GM23338 (cell line): ENCODE measurements around the gene POSTN.

ENCODE experiments used
- CREB1 ChIP-seq: fragments of 250-450 bp; sonication (Bioruptor Pico); IDR thresholded peaks from 2 replicates; pipeline ENCODE4 v1.5.0; 2020; ENCODE audit warnings: low read depth, mild to moderate bottlenecking, moderate library complexity
- CTCF ChIP-seq, 2 experiments: fragments of 200-600 bp in 1 of 2; sonication (generic) in 1 of 2; conservative IDR thresholded peaks; 2 replicates each; pipeline versions ENCODE4 v1.5.1 to v1.6.1; 2016 to 2017; ENCODE audit warnings: antibody characterized with exemption in 2 of 2, low read depth in 2 of 2, mild to moderate bottlenecking in 2 of 2, moderate library complexity in 1 of 2
- EZH2 ChIP-seq: fragments of 200-600 bp; sonication (generic); IDR thresholded peaks from one replicate; pipeline ENCODE4 v1.8.0; 2017; ENCODE audit warnings: antibody characterized with exemption, mild to moderate bottlenecking, low read depth; ENCODE audit not compliant: unreplicated experiment
- EZH2phosphoT487 ChIP-seq: fragments of 200-600 bp; sonication (generic); IDR thresholded peaks from one replicate; pipeline ENCODE4 v1.8.1; 2018; ENCODE audit warnings: antibody characterized with exemption; ENCODE audit not compliant: unreplicated experiment
- JUNB ChIP-seq: IDR thresholded peaks from one replicate; pipeline ENCODE4 v1.6.1; 2016; ENCODE audit warnings: antibody characterized with exemption; ENCODE audit not compliant: unreplicated experiment
- NANOG ChIP-seq: IDR thresholded peaks from 2 replicates; pipeline ENCODE4 v1.6.1; 2016; ENCODE audit warnings: antibody characterized with exemption, borderline replicate concordance
- POLR2AphosphoS5 ChIP-seq: IDR thresholded peaks from 2 replicates; pipeline ENCODE4 v1.6.1; 2016; ENCODE audit warnings: antibody characterized with exemption, low read depth
- REST ChIP-seq: IDR thresholded peaks from one replicate; pipeline ENCODE4 v1.6.1; 2018; ENCODE audit warnings: antibody characterized with exemption; ENCODE audit not compliant: unreplicated experiment
- STAT1 ChIP-seq: IDR thresholded peaks from one replicate; pipeline ENCODE4 v1.6.1; 2016; ENCODE audit warnings: antibody characterized with exemption; ENCODE audit not compliant: unreplicated experiment
- ZNF114 ChIP-seq: fragments of 250-450 bp; sonication (Bioruptor Pico); IDR thresholded peaks from 2 replicates; pipeline ENCODE4 v1.5.0; 2020; ENCODE audit warnings: mild to moderate bottlenecking, moderate library complexity
- ZNF331 ChIP-seq: fragments of 250-450 bp; sonication (Bioruptor Pico); IDR thresholded peaks from 2 replicates; pipeline ENCODE4 v1.5.0; 2020; ENCODE audit warnings: low read depth, mild to moderate bottlenecking, moderate library complexity
- ZNF462 ChIP-seq: fragments of 250-450 bp; sonication (Bioruptor Pico); IDR thresholded peaks from 2 replicates; pipeline ENCODE4 v1.5.0; 2020; ENCODE audit warnings: mild to moderate bottlenecking, moderate library complexity
- TF ChIP-seq, protein P1 (sequence below): IDR thresholded peaks from 2 replicates; pipeline ENCODE4 v1.6.1; 2016; ENCODE audit warnings: antibody characterized with exemption

DNA sequence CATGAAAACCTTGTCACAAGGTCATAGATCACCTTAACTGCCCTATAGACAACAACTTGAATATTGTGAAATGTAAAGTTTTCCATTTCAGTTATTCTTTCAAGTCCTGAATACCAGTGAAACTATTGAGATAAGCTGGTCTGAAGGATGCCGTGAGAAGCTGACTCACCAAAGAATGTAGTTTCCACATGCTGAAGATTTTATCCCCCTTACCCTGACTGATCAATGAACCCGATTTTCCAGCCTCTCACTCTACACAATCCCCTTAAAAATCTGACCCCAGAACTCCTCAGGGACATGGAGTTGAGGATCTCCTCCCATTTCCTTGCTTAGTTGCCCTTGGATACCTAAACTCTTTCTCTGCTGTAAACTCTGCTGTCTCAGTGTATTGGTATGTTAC, 67.5 kb downstream of the POSTN start:
- TF ChIP-seq CTCF (conservative IDR thresholded peaks at IDR 0.05; ENCODE audit: low read depth in 2 of 2) (no peak), REST (no peak), JUNB (no peak), EZH2phosphoT487 (no peak), EZH2 (no peak), POLR2AphosphoS5 (no peak), CREB1 (CRISPR knock-in tag) (no peak), ZNF331 (CRISPR knock-in tag) (no peak), STAT1 (no peak), ZNF462 (CRISPR knock-in tag) (no peak), ZNF114 (CRISPR knock-in tag) (no peak), NANOG (no peak)
- TF ChIP-seq, protein P1, sequence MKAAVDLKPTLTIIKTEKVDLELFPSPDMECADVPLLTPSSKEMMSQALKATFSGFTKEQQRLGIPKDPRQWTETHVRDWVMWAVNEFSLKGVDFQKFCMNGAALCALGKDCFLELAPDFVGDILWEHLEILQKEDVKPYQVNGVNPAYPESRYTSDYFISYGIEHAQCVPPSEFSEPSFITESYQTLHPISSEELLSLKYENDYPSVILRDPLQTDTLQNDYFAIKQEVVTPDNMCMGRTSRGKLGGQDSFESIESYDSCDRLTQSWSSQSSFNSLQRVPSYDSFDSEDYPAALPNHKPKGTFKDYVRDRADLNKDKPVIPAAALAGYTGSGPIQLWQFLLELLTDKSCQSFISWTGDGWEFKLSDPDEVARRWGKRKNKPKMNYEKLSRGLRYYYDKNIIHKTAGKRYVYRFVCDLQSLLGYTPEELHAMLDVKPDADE, result no peak
